Measurements from ENCODE around the gene HDHD5. TPM values are rescaled to one million over a fixed set of nuclear protein-coding genes. Genes with fewer than 3 reads are reported as not detected.

HDHD5 gene
- total RNA-seq, 4 donors from 2014 or later: 38.5 to 58.3 (median 44.5) TPM

GRCh38 chr22:17145021-17145680 is 13.9 kb downstream of the HDHD5 start:
- no peak overlapping the region for H3K4me3 ChIP-seq
- peak in 1 of 2 donors; percentile 35 for DNase-seq (ENCODE audit: low spot score in 2 of 2)
- H3K27me3 ChIP-seq: no peaks in the 10 kb centered on the region
- no peaks in the 10 kb centered on the region for H3K9me3 ChIP-seq
- no peak overlapping the region for H3K27ac ChIP-seq
- peaks cover 68% of the 10 kb centered on the region for H3K36me3 ChIP-seq
- no peak for TF ChIP-seq EP300 (IDR thresholded peaks at IDR 0.05)
- no peak for TF ChIP-seq CTCF (IDR thresholded peaks at IDR 0.05)
- TF ChIP-seq POLR2A (IDR thresholded peaks at IDR 0.05): no peak
- TF ChIP-seq POLR2AphosphoS5 (IDR thresholded peaks at IDR 0.05): no peak
- H3K4me1 ChIP-seq: peaks cover 10% of the 10 kb centered on the region
- 94% methylated on average over 7 of the region's 8 CpGs for WGBS

- Histone ChIP-seq H3K36me3 (peaks cover 67% of the 10 kb centered on the region), H3K4me3 (no peak overlapping the region), H3K4me1 (peaks cover 3% of the 10 kb centered on the region), H3K9me3 (no peaks in the 10 kb centered on the region), H3K27ac (no peak overlapping the region), H3K27me3 (no peaks in the 10 kb centered on the region)
- TF ChIP-seq POLR2A (IDR thresholded peaks at IDR 0.05) (no peak), CTCF (IDR thresholded peaks at IDR 0.05) (no peak)
- DNase-seq (ENCODE audit: low spot score in 2 of 2): peak in 1 of 2 donors; percentile 30
- 87% methylated on average over 8 of the region's 8 CpGs for WGBS
These were observed 15.3 kb downstream of the HDHD5 start for GRCh38 chr22:17143826-17144225.

- H3K27ac ChIP-seq: no peak overlapping the region
- H3K36me3 ChIP-seq: peaks cover 72% of the 10 kb centered on the region
- TF ChIP-seq EP300 (IDR thresholded peaks at IDR 0.05) (no peak), CTCF (IDR thresholded peaks at IDR 0.05) (no peak), POLR2AphosphoS5 (IDR thresholded peaks at IDR 0.05) (no peak), POLR2A (IDR thresholded peaks at IDR 0.05) (no peak)
- 93% methylated on average over 9 of the region's 9 CpGs for WGBS
- DNase-seq (ENCODE audit: low spot score in 2 of 2): peak in 1 of 2 donors; percentile 40
- no peak overlapping the region for H3K4me3 ChIP-seq
- H3K9me3 ChIP-seq: no peaks in the 10 kb centered on the region
- H3K27me3 ChIP-seq: no peaks in the 10 kb centered on the region
- no peaks in the 10 kb centered on the region for H3K4me1 ChIP-seq
These were observed 16.0 kb downstream of the HDHD5 start for GRCh38 chr22:17143101-17143500.

GRCh38 chr22:17140826-17141766 is 18.0 kb downstream of the HDHD5 start:
- WGBS: 85% methylated on average over 2 of the region's 9 CpGs
- peaks cover 80% of the 10 kb centered on the region for H3K36me3 ChIP-seq
- H3K4me1 ChIP-seq: no peaks in the 10 kb centered on the region

More at GRCh38 chr22:17140826-17141766, 18.0 kb downstream of the HDHD5 start:
- Histone ChIP-seq H3K27ac (no peak overlapping the region), H3K9me3 (no peaks in the 10 kb centered on the region), H3K27me3 (no peaks in the 10 kb centered on the region), H3K4me3 (no peak overlapping the region)
- peak in 1 of 2 donors; percentile 46 for DNase-seq (ENCODE audit: low spot score in 2 of 2)
- no peak for TF ChIP-seq POLR2A (IDR thresholded peaks at IDR 0.05)
- no peak for TF ChIP-seq EP300 (IDR thresholded peaks at IDR 0.05)
- no peak for TF ChIP-seq POLR2AphosphoS5 (IDR thresholded peaks at IDR 0.05)
- TF ChIP-seq CTCF (IDR thresholded peaks at IDR 0.05): no peak

Data from suprapubic skin (tissue), 4 donors.